Measurements from ENCODE around the gene GRB10.

GRB10 gene

GRCh38 chr7:50828116-50828515 is 45.4 kb upstream of the GRB10 start:
- ATAC-seq: no peak
- TF ChIP-seq TOX (CRISPR knock-in tag; IDR thresholded peaks at IDR 0.05; ENCODE audit: borderline replicate concordance) (no peak), CSDC2 (CRISPR knock-in tag; IDR thresholded peaks at IDR 0.05) (no peak), ZFP3 (CRISPR knock-in tag; IDR thresholded peaks at IDR 0.05) (no peak), ISL1 (CRISPR knock-in tag; IDR thresholded peaks at IDR 0.05) (no peak), BACH2 (CRISPR knock-in tag; IDR thresholded peaks at IDR 0.05; ENCODE audit: borderline replicate concordance) (no peak), PATZ1 (CRISPR knock-in tag; IDR thresholded peaks at IDR 0.05; ENCODE audit: borderline replicate concordance) (no peak), ZFP30 (CRISPR knock-in tag; IDR thresholded peaks at IDR 0.05) (no peak), GLIS3 (CRISPR knock-in tag; IDR thresholded peaks at IDR 0.05) (no peak), ZC3H10 (CRISPR knock-in tag; IDR thresholded peaks at IDR 0.05) (no peak), TCF4 (CRISPR knock-in tag; IDR thresholded peaks at IDR 0.05; ENCODE audit: borderline replicate concordance) (no peak), CSRNP3 (CRISPR knock-in tag; IDR thresholded peaks at IDR 0.05) (no peak), ARNTL (CRISPR knock-in tag; IDR thresholded peaks at IDR 0.05; ENCODE audit: borderline replicate concordance, low read depth) (no peak)

- ATAC-seq: peak; percentile 13; the same call in 2 of the 3 replicates
- TF ChIP-seq ZNF8 (CRISPR knock-in tag; IDR thresholded peaks at IDR 0.05): no peak
- TF ChIP-seq SNAI2 (CRISPR knock-in tag; IDR thresholded peaks at IDR 0.05): no peak
- TF ChIP-seq PPARA (CRISPR knock-in tag; IDR thresholded peaks at IDR 0.05; ENCODE audit: borderline replicate concordance): no peak
- TF ChIP-seq BACH2 (CRISPR knock-in tag; IDR thresholded peaks at IDR 0.05; ENCODE audit: borderline replicate concordance): no peak
- no peak for TF ChIP-seq ZFP3 (CRISPR knock-in tag; IDR thresholded peaks at IDR 0.05)
- TF ChIP-seq CREB5 (CRISPR knock-in tag; IDR thresholded peaks at IDR 0.05; ENCODE audit: low read depth): no peak
- TF ChIP-seq ZNF70 (CRISPR knock-in tag; IDR thresholded peaks at IDR 0.05): no peak
- TF ChIP-seq OSR1 (CRISPR knock-in tag; IDR thresholded peaks at IDR 0.05): no peak
- TF ChIP-seq TSHZ2 (CRISPR knock-in tag; IDR thresholded peaks at IDR 0.05): no peak
- TF ChIP-seq RARB (CRISPR knock-in tag; IDR thresholded peaks at IDR 0.05): no peak
- TF ChIP-seq ARNTL (CRISPR knock-in tag; IDR thresholded peaks at IDR 0.05; ENCODE audit: borderline replicate concordance, low read depth): no peak
- no peak for TF ChIP-seq CSRNP3 (CRISPR knock-in tag; IDR thresholded peaks at IDR 0.05)
- TF ChIP-seq ESRRG (CRISPR knock-in tag; IDR thresholded peaks at IDR 0.05): no peak
- no peak for TF ChIP-seq GLIS3 (CRISPR knock-in tag; IDR thresholded peaks at IDR 0.05)
- TF ChIP-seq ZNF565 (CRISPR knock-in tag; conservative IDR thresholded peaks at IDR 0.05; ENCODE audit: low read depth): no peak
- TF ChIP-seq TOX (CRISPR knock-in tag; IDR thresholded peaks at IDR 0.05; ENCODE audit: borderline replicate concordance): no peak
- no peak for TF ChIP-seq ZFP30 (CRISPR knock-in tag; IDR thresholded peaks at IDR 0.05)
- TF ChIP-seq ISL1 (CRISPR knock-in tag; IDR thresholded peaks at IDR 0.05): no peak
- no peak for TF ChIP-seq CSDC2 (CRISPR knock-in tag; IDR thresholded peaks at IDR 0.05)
These were observed 44.6 kb upstream of the GRB10 start for GRCh38 chr7:50827281-50827680.
